T47D (cell line): Measurements from ENCODE around the gene TMEM17.
A peak's percentile ranks its signal among the peaks of the same experiment; 100 is the strongest.

Source experiments
- DNase-seq, 2 experiments: peaks; one replicate each; pipeline versions ENCODE4 v3.0.0 to v3.0.0-alpha.2; 2011 to 2012; ENCODE audit warnings: low read depth in 1 of 2, low spot score in 1 of 2
- JUND ChIP-seq: IDR thresholded peaks from 2 replicates; pipeline ENCODE4 v1.6.1; 2012; ENCODE audit warnings: low read depth
- in situ Hi-C: cut with HindIII; loops from 2 replicates; pipeline ENCODE4 v1.10.0; 2016; ENCODE audit warnings: low sequenced_read_pairs, low pct_unique_long_range_greater_than_20kb

The TMEM17 gene

GRCh38 chr2:62475172-62476011 is 30.6 kb downstream of the TMEM17 start:
- TF ChIP-seq JUND = no peak
- in situ Hi-C loops = no loop called here
- peak in 1 of 2 experiments; percentile 35 for DNase-seq

- no peak for TF ChIP-seq JUND
- in situ Hi-C loops = no loop called here
- DNase-seq = peak in 1 of 2 experiments; percentile 52
Measured at GRCh38 chr2:62474176-62474575, 31.8 kb downstream of the TMEM17 start.

- no peak for DNase-seq
- no peak for TF ChIP-seq JUND
- in situ Hi-C loops = no loop called here
Measured at GRCh38 chr2:62473246-62473827, 32.7 kb downstream of the TMEM17 start.

DNA sequence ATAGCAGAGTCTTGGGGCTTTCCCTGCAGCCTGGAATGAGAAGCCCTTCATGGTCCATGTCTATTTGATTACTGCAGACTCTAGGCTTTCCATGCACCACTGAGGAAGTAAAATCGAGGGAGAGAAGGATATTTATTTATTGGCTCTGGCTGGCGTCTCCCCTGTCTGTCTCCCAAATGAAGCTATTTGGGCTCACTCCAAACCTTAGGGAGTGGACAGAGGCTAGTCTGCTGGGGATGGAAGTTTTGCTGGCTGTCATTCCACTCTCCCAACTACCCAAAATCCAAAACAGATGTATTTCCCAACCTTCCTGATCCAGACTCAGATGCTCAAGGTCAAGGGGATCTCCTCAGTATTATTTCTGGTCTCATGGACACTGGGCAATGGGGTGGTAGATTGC is 33.7 kb downstream of the TMEM17 start:
- DNase-seq = no peak
- in situ Hi-C loops = no loop called here
- TF ChIP-seq JUND = no peak

DNA sequence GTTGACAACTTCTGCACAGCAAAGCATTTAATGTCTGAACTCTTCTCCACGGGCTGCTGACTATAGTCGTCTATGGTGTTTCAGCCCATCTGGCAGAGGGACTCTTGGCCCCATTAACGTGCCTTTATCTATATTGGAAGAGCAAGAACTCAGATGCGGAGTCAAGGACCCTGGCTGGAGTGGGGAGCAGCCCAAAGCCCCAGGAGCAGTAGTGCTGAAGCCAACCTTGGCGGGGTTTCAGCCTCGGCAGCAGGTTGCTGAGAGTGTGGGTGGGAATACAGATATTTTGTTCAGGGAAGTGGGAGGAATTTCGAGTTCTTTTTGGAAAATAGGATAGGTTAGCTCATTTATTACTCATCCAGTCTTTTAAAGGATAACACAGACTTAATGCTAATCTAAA is 34.2 kb downstream of the TMEM17 start:
- no peak for TF ChIP-seq JUND
- DNase-seq = no peak
- in situ Hi-C loops = no loop called here

- in situ Hi-C loops = no loop called here
- DNase-seq = no peak
- no peak for TF ChIP-seq JUND
Measured at GRCh38 chr2:62471404-62471803, 34.6 kb downstream of the TMEM17 start.

- no peak for TF ChIP-seq JUND
- in situ Hi-C loops = no loop called here
- no peak for DNase-seq
Measured at GRCh38 chr2:62469548-62469947, 36.4 kb downstream of the TMEM17 start.

DNA sequence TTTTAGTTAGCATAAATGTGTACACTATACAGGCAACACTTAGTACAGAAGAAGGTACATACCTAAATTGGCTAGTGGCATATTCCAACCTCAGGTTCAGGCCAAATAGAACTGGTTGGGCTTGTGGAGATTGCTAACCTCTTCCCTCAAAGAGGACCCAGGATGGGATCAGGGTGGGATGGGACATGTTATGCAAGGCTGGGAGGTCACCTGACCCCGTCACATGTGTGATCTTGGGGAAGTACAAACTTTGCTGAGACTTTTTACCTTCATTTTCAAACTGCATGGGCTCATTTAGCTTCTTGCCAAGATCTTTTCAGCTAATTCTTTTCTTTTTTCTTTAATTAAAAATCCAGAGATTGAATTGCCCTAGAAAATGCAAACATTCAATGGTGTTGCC is 36.9 kb downstream of the TMEM17 start:
- DNase-seq = no peak
- in situ Hi-C loops = no loop called here
- TF ChIP-seq JUND = no peak

- in situ Hi-C loops = no loop called here
- TF ChIP-seq JUND = no peak
- DNase-seq = no peak
Measured at GRCh38 chr2:62467475-62468321, 38.3 kb downstream of the TMEM17 start.

DNA sequence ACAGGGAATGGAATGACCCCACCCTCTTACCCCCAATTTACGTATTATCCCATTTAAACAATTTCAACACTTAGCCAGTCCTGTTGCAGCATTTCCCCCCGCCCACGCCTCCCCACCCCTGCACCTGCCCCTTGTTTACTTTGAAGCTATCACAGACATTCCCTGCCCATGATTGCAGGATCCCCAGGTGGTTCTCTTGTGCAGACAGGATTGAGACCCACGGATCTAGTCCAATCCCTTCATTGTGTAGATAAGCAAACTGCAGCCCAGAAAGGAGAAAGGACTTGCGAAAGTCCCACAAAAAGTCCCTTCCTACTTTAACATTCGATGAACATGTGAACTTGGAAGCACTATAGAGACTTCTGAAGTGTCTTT is 38.9 kb downstream of the TMEM17 start:
- DNase-seq = no peak
- in situ Hi-C loops = no loop called here

GRCh38 chr2:62466503-62466854 is 39.5 kb downstream of the TMEM17 start:
- in situ Hi-C loops = no loop called here

More for the DNA sequence above, 38.9 kb downstream of the TMEM17 start:
- TF ChIP-seq JUND = no peak

GRCh38 chr2:62465741-62466502 is 40.1 kb downstream of the TMEM17 start:
- in situ Hi-C loops = no loop called here
- TF ChIP-seq JUND = no peak
- DNase-seq = no peak

More at GRCh38 chr2:62466503-62466854, 39.5 kb downstream of the TMEM17 start:
- DNase-seq = no peak
- no peak for TF ChIP-seq JUND
